ENCODE results near the gene NFE2.

Gene NFE2

GRCh38 chr12:54337854-54338650, 37.2 kb upstream of the NFE2 start:
- Histone ChIP-seq H4K20me1 (ENCODE audit: control insufficient read depth, insufficient read depth, low read depth, low read length) (no peaks in the 10 kb centered on the region), H3K9me3 (ENCODE audit: control insufficient read depth, insufficient read depth, low read length) (no peaks in the 10 kb centered on the region), H3K9me2 (replicated peaks; ENCODE audit: control insufficient read depth, low read length) (no peaks in the 10 kb centered on the region), H3K27me3 (ENCODE audit: control insufficient read depth, low read length) (no peaks in the 10 kb centered on the region), H3K27ac (ENCODE audit: low read depth, low read length) (no peak overlapping the region), H3F3A (ENCODE audit: control insufficient read depth, insufficient read depth) (no peaks in the 10 kb centered on the region), H3K4me2 (ENCODE audit: low read length) (no peak overlapping the region), H3K4me1 (ENCODE audit: control insufficient read depth, low read length) (peaks cover 16% of the 10 kb centered on the region), H3K4me3 (ENCODE audit: low read length) (no peak overlapping the region), H3K79me2 (ENCODE audit: control insufficient read depth, low read length) (peaks cover 5% of the 10 kb centered on the region; the same call in 1 of the 2 replicates), H3K36me3 (ENCODE audit: control insufficient read depth, low read length) (peaks cover 21% of the 10 kb centered on the region)
- TF ChIP-seq CTCF (IDR thresholded peaks at IDR 0.05; ENCODE audit: low read depth, low read length, poor library complexity, severe bottlenecking) (no peak), EZH2phosphoT487 (IDR thresholded peaks at IDR 0.05; ENCODE audit: borderline replicate concordance, low read length) (no peak)

- Histone ChIP-seq H3K79me2 (ENCODE audit: control insufficient read depth, low read length) (peaks cover 5% of the 10 kb centered on the region; the same call in 1 of the 2 replicates), H3K27ac (ENCODE audit: low read depth, low read length) (no peak overlapping the region), H3K36me3 (ENCODE audit: control insufficient read depth, low read length) (peaks cover 17% of the 10 kb centered on the region), H3K4me3 (ENCODE audit: low read length) (no peak overlapping the region), H3K9me2 (replicated peaks; ENCODE audit: control insufficient read depth, low read length) (no peaks in the 10 kb centered on the region), H3K27me3 (ENCODE audit: control insufficient read depth, low read length) (no peaks in the 10 kb centered on the region), H3K4me1 (ENCODE audit: control insufficient read depth, low read length) (peaks cover 16% of the 10 kb centered on the region), H3K9me3 (ENCODE audit: control insufficient read depth, insufficient read depth, low read length) (no peaks in the 10 kb centered on the region), H4K20me1 (ENCODE audit: control insufficient read depth, insufficient read depth, low read depth, low read length) (no peaks in the 10 kb centered on the region), H3K4me2 (ENCODE audit: low read length) (no peak overlapping the region), H3F3A (ENCODE audit: control insufficient read depth, insufficient read depth) (no peaks in the 10 kb centered on the region)
- TF ChIP-seq CTCF (IDR thresholded peaks at IDR 0.05; ENCODE audit: low read depth, low read length, poor library complexity, severe bottlenecking) (no peak), EZH2phosphoT487 (IDR thresholded peaks at IDR 0.05; ENCODE audit: borderline replicate concordance, low read length) (no peak)
Observed at GRCh38 chr12:54337280-54337842, 36.5 kb upstream of the NFE2 start.

- H3K9me2 ChIP-seq (replicated peaks; ENCODE audit: control insufficient read depth, low read length) = no peaks in the 10 kb centered on the region
- H3K4me3 ChIP-seq (ENCODE audit: low read length) = no peak overlapping the region
- H3K27ac ChIP-seq (ENCODE audit: low read depth, low read length) = no peak overlapping the region
- peaks cover 9% of the 10 kb centered on the region for H3K36me3 ChIP-seq (ENCODE audit: control insufficient read depth, low read length)
- H4K20me1 ChIP-seq (ENCODE audit: control insufficient read depth, insufficient read depth, low read depth, low read length) = no peaks in the 10 kb centered on the region
- H3K9me3 ChIP-seq (ENCODE audit: control insufficient read depth, insufficient read depth, low read length) = no peaks in the 10 kb centered on the region
- peaks cover 21% of the 10 kb centered on the region for H3K4me1 ChIP-seq (ENCODE audit: control insufficient read depth, low read length)
- no peak for TF ChIP-seq CTCF (IDR thresholded peaks at IDR 0.05; ENCODE audit: low read depth, low read length, poor library complexity, severe bottlenecking)
- TF ChIP-seq EZH2phosphoT487 (IDR thresholded peaks at IDR 0.05; ENCODE audit: borderline replicate concordance, low read length) = no peak
- no peaks in the 10 kb centered on the region for H3K27me3 ChIP-seq (ENCODE audit: control insufficient read depth, low read length)
- no peak overlapping the region for H3K4me2 ChIP-seq (ENCODE audit: low read length)
- peaks cover 14% of the 10 kb centered on the region for H3K79me2 ChIP-seq (ENCODE audit: control insufficient read depth, low read length)
- H3F3A ChIP-seq (ENCODE audit: control insufficient read depth, insufficient read depth) = no peaks in the 10 kb centered on the region
Observed at GRCh38 chr12:54333420-54334034, 32.7 kb upstream of the NFE2 start.

Measured in DOHH2 (cell line).